K562 (cell line): Measurements from ENCODE around the gene GEMIN2. TPM values are rescaled to one million over a fixed set of nuclear protein-coding genes. Genes with fewer than 3 reads are reported as not detected.

Experiments used
- BCL6 ChIP-seq: fragments of 250-450 bp; sonication (Bioruptor Pico); IDR thresholded peaks from 2 replicates; pipeline ENCODE4 v1.4.0; 2020
- DDX20 ChIP-seq: fragments of 450-650 bp; IDR thresholded peaks from 2 replicates; pipeline ENCODE4 v1.6.1; 2016; ENCODE audit warnings: missing genetic modification characterization, low read depth, mild to moderate bottlenecking, missing compliant biosample characterization, moderate library complexity
- MEIS2 ChIP-seq: fragments of 450-650 bp; IDR thresholded peaks from 2 replicates; pipeline ENCODE4 v1.6.1; 2014; ENCODE audit warnings: mild to moderate bottlenecking; ENCODE audit not compliant: partially characterized antibody
- NFE2L1 ChIP-seq: fragments of 450-650 bp; IDR thresholded peaks from 2 replicates; pipeline ENCODE4 v1.6.1; 2016; ENCODE audit warnings: missing genetic modification characterization, low read depth, mild to moderate bottlenecking, missing compliant biosample characterization, moderate library complexity, borderline replicate concordance
- PCBP2 ChIP-seq: fragments of 200-400 bp; formaldehyde crosslinking; IDR thresholded peaks from 2 replicates; pipeline ENCODE4 v1.6.1; 2018; ENCODE audit warnings: low read length, low read depth, mild to moderate bottlenecking, moderate library complexity; ENCODE audit not compliant: poor library complexity, severe bottlenecking
- POU5F1 ChIP-seq: fragments of 150-350 bp; IDR thresholded peaks from 2 replicates; pipeline ENCODE4 v1.6.1; 2014; ENCODE audit warnings: borderline replicate concordance, low read length, low read depth, mild to moderate bottlenecking; ENCODE audit not compliant: partially characterized antibody
- PTRF ChIP-seq: fragments of 450-650 bp; IDR thresholded peaks from 2 replicates; pipeline ENCODE4 v1.6.1; 2016; ENCODE audit warnings: mild to moderate bottlenecking, missing genetic modification characterization, missing compliant biosample characterization
- RFX7 ChIP-seq: fragments of 250-450 bp; sonication (Bioruptor Pico); IDR thresholded peaks from 2 replicates; pipeline ENCODE4 v1.5.1; 2021; ENCODE audit warnings: mild to moderate bottlenecking
- TAF15 ChIP-seq: fragments of 200-400 bp; formaldehyde crosslinking; IDR thresholded peaks from 2 replicates; pipeline ENCODE4 v1.6.1; 2017; ENCODE audit warnings: mild to moderate bottlenecking, low read depth, low read length, moderate library complexity
- TAF9B ChIP-seq: fragments of 450-650 bp; IDR thresholded peaks from 2 replicates; pipeline ENCODE4 v1.6.1; 2018; ENCODE audit warnings: mild to moderate bottlenecking; ENCODE audit not compliant: partially characterized antibody
- THRAP3 ChIP-seq: fragments of 450-650 bp; IDR thresholded peaks from 2 replicates; pipeline ENCODE4 v1.6.1; 2016; ENCODE audit warnings: mild to moderate bottlenecking, inconsistent platforms, borderline replicate concordance
- ZNF175 ChIP-seq: fragments of 200-800 bp; sonication (Bioruptor generic); IDR thresholded peaks from 2 replicates; pipeline ENCODE4 v1.6.1; 2016; ENCODE audit warnings: low read depth, mild to moderate bottlenecking, missing genetic modification characterization, missing compliant biosample characterization
- ZNF584 ChIP-seq: fragments of 200-800 bp; sonication (Bioruptor generic); IDR thresholded peaks from 2 replicates; pipeline ENCODE4 v1.6.1; 2016; ENCODE audit warnings: low read depth, mild to moderate bottlenecking, missing genetic modification characterization, missing compliant biosample characterization
- ZNF707 ChIP-seq: fragments of 250-450 bp; sonication (Bioruptor Pico); conservative IDR thresholded peaks from 2 replicates; pipeline ENCODE4 v1.8.0; 2022; ENCODE audit warnings: inconsistent platforms, mild to moderate bottlenecking, moderate library complexity
- polyA plus RNA-seq, 8 experiments: library from polyadenylated mRNA; depleted of rRNA in 4 of 8; stranded (reverse) in 5 of 8; unstranded in 3 of 8; fragments of >200 nt; fragmentation: Nextera tagmentation in 2 of 8; fragmentation: Illumina TruSeq in 1 of 8; extraction: Ambion mirVana in 2 of 8; extraction: Trizol in 1 of 8; gene quantifications; 2 replicates each; pipeline versions ENCODE4 v1.2.1 to v1.2.3, GENCODE V29; 2011 to 2014; ENCODE audit warnings: inconsistent platforms in 1 of 8, missing spikeins in 1 of 8
- total RNA-seq, 7 experiments: library from RNA; depleted of rRNA in 6 of 7; stranded (reverse); fragments of >200 nt in 6 of 7; fragmentation: Illumina TruSeq in 2 of 7; extraction: Trizol in 2 of 7; gene quantifications; 2 replicates each; pipeline versions ENCODE4 v1.2.1 to v1.2.3, GENCODE V29; 2011 to 2021; ENCODE audit warnings: low replicate concordance in 1 of 7
- TF ChIP-seq, protein P1 (sequence below): sonication (generic); formaldehyde crosslinking; IDR thresholded peaks from 2 replicates; pipeline ENCODE4 v1.8.0; 2023; ENCODE audit warnings: missing genetic modification reagents, mild to moderate bottlenecking, borderline replicate concordance
- TF ChIP-seq, protein P2 (sequence below): fragments of 450-650 bp; formaldehyde crosslinking; IDR thresholded peaks from 2 replicates; pipeline ENCODE4 v1.4.0; 2022; ENCODE audit warnings: mild to moderate bottlenecking, moderate library complexity
- TF ChIP-seq, protein P3 (sequence below): sonication (generic); IDR thresholded peaks from 2 replicates; pipeline ENCODE4 v1.6.1; 2016
- TF ChIP-seq, protein P4 (sequence below), 2 experiments: fragments of 450-650 bp; conservative IDR thresholded peaks; 2 replicates each; pipeline ENCODE4 v1.6.1; 2017; ENCODE audit warnings: mild to moderate bottlenecking in 2 of 2, moderate library complexity in 2 of 2

GEMIN2 gene
- total and polyA plus RNA-seq, 9 of the 15 experiments (the other 6 are each of a cell fraction or from before 2014, with no cell fraction given), result 23.0 to 87.6 (median 45.5) TPM

DNA sequence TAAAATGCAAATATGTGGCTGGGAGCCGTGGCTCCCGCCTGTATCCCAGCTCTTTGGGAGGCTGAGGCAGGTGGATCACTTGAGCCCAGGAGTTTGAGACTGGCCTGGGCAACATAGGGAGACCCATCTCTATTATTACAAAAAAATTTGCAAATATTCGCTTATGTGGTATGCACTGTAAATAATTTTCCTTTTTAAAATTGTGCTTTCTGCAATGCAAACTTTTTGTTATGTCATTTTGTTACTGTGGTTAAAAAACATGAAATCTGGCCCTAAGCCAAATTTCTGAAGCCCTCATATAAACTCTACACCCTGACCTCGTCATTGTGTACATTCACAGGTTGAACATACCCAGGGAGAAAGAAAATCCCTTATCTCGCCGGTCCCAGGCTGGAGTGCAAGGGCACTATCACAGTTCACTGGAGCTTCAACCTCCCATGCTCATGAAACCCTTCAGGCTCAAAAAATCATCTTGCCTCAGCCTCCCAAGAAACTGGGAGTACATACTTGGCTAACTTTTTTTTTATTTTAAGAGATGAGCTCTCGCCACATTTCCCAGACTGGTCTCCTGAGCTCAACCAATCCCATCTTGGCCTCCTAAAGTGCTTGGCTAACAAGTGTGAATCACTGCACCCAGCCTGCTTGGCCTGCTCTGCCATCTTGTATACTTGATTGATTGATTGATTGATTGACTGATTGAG is 31.3 kb downstream of the GEMIN2 start (continued):
- TF ChIP-seq, protein P1, sequence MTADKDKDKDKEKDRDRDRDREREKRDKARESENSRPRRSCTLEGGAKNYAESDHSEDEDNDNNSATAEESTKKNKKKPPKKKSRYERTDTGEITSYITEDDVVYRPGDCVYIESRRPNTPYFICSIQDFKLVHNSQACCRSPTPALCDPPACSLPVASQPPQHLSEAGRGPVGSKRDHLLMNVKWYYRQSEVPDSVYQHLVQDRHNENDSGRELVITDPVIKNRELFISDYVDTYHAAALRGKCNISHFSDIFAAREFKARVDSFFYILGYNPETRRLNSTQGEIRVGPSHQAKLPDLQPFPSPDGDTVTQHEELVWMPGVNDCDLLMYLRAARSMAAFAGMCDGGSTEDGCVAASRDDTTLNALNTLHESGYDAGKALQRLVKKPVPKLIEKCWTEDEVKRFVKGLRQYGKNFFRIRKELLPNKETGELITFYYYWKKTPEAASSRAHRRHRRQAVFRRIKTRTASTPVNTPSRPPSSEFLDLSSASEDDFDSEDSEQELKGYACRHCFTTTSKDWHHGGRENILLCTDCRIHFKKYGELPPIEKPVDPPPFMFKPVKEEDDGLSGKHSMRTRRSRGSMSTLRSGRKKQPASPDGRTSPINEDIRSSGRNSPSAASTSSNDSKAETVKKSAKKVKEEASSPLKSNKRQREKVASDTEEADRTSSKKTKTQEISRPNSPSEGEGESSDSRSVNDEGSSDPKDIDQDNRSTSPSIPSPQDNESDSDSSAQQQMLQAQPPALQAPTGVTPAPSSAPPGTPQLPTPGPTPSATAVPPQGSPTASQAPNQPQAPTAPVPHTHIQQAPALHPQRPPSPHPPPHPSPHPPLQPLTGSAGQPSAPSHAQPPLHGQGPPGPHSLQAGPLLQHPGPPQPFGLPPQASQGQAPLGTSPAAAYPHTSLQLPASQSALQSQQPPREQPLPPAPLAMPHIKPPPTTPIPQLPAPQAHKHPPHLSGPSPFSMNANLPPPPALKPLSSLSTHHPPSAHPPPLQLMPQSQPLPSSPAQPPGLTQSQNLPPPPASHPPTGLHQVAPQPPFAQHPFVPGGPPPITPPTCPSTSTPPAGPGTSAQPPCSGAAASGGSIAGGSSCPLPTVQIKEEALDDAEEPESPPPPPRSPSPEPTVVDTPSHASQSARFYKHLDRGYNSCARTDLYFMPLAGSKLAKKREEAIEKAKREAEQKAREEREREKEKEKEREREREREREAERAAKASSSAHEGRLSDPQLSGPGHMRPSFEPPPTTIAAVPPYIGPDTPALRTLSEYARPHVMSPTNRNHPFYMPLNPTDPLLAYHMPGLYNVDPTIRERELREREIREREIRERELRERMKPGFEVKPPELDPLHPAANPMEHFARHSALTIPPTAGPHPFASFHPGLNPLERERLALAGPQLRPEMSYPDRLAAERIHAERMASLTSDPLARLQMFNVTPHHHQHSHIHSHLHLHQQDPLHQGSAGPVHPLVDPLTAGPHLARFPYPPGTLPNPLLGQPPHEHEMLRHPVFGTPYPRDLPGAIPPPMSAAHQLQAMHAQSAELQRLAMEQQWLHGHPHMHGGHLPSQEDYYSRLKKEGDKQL, result no peak
- TF ChIP-seq PTRF (no peak), ZNF707 (CRISPR knock-in tag) (no peak), ZNF584 (CRISPR knock-in tag) (no peak), ZNF175 (CRISPR knock-in tag) (no peak), POU5F1 (no peak), DDX20 (no peak), TAF15 (no peak), TAF9B (no peak), BCL6 (CRISPR knock-in tag) (no peak), THRAP3 (no peak), NFE2L1 (no peak), MEIS2 (peak; percentile 89), RFX7 (CRISPR knock-in tag) (no peak), PCBP2 (no peak)
- TF ChIP-seq, protein P2, sequence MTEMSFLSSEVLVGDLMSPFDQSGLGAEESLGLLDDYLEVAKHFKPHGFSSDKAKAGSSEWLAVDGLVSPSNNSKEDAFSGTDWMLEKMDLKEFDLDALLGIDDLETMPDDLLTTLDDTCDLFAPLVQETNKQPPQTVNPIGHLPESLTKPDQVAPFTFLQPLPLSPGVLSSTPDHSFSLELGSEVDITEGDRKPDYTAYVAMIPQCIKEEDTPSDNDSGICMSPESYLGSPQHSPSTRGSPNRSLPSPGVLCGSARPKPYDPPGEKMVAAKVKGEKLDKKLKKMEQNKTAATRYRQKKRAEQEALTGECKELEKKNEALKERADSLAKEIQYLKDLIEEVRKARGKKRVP (CRISPR knock-in tag), result no peak
- TF ChIP-seq, protein P3, sequence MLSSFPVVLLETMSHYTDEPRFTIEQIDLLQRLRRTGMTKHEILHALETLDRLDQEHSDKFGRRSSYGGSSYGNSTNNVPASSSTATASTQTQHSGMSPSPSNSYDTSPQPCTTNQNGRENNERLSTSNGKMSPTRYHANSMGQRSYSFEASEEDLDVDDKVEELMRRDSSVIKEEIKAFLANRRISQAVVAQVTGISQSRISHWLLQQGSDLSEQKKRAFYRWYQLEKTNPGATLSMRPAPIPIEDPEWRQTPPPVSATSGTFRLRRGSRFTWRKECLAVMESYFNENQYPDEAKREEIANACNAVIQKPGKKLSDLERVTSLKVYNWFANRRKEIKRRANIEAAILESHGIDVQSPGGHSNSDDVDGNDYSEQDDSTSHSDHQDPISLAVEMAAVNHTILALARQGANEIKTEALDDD, result peak; percentile 37; the same call in 1 of the 2 replicates
- TF ChIP-seq, protein P4, sequence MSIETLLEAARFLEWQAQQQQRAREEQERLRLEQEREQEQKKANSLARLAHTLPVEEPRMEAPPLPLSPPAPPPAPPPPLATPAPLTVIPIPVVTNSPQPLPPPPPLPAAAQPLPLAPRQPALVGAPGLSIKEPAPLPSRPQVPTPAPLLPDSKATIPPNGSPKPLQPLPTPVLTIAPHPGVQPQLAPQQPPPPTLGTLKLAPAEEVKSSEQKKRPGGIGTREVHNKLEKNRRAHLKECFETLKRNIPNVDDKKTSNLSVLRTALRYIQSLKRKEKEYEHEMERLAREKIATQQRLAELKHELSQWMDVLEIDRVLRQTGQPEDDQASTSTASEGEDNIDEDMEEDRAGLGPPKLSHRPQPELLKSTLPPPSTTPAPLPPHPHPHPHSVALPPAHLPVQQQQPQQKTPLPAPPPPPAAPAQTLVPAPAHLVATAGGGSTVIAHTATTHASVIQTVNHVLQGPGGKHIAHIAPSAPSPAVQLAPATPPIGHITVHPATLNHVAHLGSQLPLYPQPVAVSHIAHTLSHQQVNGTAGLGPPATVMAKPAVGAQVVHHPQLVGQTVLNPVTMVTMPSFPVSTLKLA (conservative IDR thresholded peaks at IDR 0.05), result 0 out of 4 replicates have a peak, but pooled peaks of 1 of the 2 experiments have one; percentile 35
